NCI-H1105 (cell line): ENCODE measurements around the gene ANXA2.

Experiments
- DNase-seq: peaks from one replicate; lab custom pipeline; 2025; lab: John Stamatoyannopoulos, UW

Gene ANXA2

GRCh38 chr15:60370105-60370868 lies 27.5 kb downstream of the ANXA2 start:
- DNase-seq = no peak

DNA sequence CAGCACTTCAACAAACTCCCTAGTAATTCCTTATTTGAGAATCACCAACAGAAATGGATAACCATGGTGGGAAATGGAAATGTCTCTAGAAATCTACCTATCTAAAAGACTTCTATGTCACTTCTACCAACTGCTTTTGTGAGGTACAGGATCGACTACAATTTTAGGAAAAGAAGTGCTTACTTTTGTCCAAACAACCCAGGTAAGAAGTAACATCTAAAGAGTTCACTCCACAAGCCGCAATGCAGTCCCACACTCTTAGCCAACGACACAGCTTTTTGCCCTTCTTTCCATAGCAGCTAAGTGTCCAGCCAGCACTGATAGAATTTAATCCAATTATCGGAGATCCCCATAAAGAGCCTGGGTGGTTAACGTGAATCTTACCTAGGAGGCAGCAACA lies 28.1 kb downstream of the ANXA2 start:
- no peak for DNase-seq

DNA sequence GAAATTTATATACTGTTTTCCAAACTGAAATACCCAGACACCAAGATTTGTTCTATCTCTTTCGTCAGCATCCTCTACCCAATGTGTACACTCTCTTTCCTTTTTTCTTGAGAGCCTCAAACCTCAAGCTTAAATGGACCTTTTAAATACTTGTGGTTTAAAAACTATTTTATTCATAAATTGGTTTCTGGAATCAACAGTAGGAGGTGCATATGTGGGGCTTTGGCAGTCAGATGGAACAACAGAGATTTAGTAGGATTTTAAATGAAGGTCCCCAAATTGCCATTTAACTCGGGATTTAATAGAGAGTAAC lies 33.2 kb downstream of the ANXA2 start:
- no peak for DNase-seq

DNA sequence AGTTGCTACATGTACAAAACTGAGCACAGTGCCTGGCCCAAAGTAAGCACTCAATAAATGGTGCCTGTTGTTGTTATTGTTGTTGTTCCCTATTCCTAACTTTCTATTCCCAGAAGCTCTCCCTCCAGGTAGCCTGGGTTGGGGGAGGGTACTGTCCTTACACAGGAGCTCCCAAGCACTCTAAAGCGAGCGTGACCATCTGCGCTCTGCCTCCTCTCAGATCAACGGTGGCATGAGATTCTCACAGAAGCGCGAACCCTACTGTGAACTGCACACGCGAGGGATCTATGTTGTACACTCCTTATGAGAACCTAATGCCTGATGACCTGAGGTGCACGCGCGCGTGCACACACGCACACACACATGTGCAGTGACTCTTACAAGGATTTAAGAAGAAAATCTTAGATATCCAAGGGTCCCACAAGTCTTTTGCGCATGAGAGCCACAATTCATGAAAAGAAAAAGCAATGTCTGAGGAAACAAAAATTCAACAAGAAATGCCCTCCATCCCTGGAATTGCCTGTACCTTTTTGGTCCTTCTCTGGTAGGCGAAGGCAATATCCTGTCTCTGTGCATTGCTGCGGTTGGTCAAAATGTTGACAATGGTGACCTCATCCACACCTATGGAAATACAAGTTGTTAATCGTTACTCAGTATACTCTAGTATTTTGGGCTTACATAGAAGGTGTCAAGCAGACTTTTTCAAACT lies 33.7 kb downstream of the ANXA2 start:
- DNase-seq = no peak

- no peak for DNase-seq
These were observed 34.7 kb downstream of the ANXA2 start for GRCh38 chr15:60363087-60363549.

DNA sequence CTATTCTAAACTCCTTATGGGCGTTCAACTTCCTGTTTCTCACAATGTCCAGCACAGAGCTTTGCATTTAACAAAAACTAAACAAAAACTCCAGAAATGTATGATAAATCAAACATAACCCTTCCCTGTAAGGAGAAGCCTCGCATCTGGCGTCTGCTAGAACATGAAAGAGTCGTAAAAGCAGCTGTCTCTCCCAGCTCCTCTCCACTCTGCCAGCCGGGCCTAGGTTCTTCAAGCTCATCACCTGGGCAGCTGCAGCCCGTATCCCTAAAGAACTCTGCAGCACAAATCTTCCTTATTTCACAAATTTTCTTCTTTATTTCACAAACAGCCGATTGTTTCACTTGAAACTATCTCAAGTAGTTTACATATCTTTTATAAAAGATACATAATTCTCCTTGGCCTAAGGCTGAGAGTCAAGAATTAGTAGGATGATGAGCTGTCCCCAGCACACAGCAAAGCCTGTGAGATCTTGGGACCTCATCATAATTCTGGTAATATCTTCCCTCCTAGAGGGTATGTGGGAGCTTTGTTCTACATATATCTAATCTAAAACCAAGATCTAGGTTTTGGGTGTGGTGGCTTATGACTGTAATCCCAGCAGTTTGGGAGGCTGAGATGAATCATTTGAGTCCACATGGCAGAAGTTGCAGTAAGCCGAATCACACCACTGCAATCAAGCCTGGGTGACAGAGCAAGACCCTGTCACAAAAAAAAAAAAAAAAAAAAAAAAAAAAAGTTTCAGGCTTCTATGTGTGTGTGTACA lies 35.3 kb downstream of the ANXA2 start:
- DNase-seq = no peak

DNA sequence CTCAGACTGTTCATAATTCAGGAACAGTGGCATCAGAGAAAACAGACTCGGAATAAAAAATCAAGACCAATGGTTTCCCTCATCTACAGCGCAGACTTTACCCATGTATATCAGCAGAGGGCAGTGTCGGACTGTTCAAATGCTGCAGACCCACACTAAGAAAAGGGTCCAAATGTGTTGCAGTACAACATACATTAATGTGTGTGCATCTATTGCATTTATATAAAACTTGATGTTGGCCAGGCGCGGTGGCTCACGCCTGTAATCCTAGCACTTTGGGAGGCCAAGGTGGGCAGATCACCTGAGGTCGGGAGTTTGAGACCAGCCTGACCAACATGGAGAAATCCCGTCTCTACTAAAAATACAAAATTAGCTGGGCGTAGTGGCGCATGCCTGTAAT lies 38.0 kb downstream of the ANXA2 start:
- peak; percentile 78 for DNase-seq

- DNase-seq = peak; percentile 99
These were observed 38.7 kb downstream of the ANXA2 start for GRCh38 chr15:60358935-60359682.

GRCh38 chr15:60356832-60357231 lies 41.0 kb downstream of the ANXA2 start:
- no peak for DNase-seq

DNA sequence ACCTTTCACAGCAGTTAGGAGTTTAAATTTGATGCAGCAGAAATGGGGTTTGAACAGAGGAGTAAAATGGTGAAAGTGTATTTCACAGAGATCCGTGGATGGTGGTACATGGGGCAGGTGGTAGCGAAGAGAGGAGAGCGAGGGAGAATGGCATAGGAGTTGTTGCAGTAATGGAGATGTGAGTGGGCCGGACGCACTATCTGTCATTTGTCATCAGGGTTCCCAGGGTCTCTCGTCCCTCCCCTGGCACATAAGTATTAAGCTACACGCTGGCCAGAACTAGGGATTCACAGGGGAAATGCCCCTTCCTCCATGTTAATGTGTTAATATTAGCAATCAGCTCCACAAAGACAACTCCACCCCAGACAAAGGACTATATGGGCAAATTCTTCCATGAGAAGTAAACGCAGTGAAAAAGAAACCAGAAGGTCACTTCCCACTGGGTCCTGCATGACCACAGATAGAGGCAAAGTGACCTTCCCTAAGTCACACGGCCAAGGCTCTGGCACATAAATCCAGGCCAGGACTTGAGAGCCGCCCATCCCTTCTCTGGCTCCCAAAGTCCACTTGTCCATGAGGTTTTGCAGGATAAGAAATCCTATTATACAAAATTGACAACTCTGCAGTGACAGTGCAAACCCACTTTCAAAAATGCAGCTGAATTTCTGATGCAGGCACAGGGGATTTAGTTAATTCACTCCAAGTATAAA lies 42.5 kb downstream of the ANXA2 start:
- no peak for DNase-seq

GRCh38 chr15:60353245-60353920 lies 44.4 kb downstream of the ANXA2 start:
- no peak for DNase-seq

GRCh38 chr15:60352525-60352924 lies 45.3 kb downstream of the ANXA2 start:
- DNase-seq = no peak

GRCh38 chr15:60351066-60351465 lies 46.7 kb downstream of the ANXA2 start:
- peak; percentile 87 for DNase-seq

DNA sequence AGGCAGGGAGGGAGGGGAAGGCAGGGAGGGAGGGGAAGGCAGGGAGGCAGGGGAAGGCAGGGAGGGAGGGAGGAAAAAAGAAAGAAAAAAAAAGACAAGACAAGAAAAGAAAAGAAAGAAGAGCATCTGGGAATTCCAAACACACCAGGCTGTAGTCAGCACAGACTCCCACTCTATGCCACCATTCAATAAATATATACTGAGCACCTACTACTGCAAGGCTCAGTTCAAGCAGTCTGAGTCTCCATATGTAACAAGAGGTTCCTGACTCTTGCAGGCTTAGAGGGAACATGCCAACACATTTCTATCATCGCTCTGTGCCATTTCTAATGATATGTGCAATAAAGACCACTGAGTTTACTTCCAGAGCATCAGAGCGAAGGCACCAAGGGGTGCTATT lies 47.7 kb downstream of the ANXA2 start:
- no peak for DNase-seq

- no peak for DNase-seq
These were observed 48.2 kb downstream of the ANXA2 start for GRCh38 chr15:60349589-60349988.

DNA sequence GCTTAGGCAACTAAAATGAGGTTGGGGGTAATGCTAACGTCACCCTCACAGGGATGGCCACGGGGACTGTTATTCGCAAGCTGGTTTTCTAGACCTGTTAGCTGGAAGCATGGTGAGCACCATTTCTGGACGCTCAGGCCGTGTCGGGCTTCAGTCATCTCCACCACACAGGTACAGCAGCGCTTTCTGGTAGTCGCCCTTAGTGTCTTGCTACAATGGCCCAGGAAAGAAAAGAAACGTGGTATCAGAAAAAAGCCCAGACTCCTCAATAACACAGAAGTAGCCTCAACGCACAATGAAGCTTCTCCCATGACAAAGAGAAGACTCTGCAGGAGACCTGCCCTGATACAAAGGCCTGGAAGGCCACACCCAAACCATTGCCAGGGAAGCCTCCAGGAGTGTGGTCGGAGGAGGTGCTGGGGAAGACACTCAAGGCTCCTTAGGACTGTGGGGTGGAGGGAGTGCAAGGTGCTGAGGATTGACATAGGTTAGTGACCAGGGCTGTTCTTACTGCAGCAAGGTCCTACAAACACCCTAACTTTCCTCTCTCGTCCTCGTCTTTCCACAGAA lies 50.2 kb downstream of the ANXA2 start:
- DNase-seq = no peak

DNA sequence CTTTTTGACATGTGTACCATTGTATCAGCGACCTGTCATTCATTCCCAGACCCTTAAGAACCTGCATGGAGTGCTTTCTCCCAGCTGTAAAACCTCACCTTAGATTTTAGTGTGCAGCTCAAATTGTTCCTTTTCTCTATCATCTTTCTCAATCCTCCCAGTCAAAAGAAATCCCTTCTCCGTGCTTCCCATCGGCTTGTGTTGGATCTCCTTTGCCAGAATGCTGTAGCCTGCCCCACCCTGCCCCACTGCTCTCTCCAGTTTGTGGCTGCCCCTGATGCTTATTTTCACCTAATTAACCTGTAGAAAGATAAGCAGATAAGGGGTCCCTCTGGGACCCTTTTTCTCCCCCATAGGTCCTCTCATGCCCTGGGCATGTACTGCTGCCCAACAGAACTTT lies 51.1 kb downstream of the ANXA2 start:
- DNase-seq = no peak

- no peak for DNase-seq
These were observed 51.7 kb downstream of the ANXA2 start for GRCh38 chr15:60346077-60346476.

- no peak for DNase-seq
These were observed 52.2 kb downstream of the ANXA2 start for GRCh38 chr15:60345598-60345997.

DNA sequence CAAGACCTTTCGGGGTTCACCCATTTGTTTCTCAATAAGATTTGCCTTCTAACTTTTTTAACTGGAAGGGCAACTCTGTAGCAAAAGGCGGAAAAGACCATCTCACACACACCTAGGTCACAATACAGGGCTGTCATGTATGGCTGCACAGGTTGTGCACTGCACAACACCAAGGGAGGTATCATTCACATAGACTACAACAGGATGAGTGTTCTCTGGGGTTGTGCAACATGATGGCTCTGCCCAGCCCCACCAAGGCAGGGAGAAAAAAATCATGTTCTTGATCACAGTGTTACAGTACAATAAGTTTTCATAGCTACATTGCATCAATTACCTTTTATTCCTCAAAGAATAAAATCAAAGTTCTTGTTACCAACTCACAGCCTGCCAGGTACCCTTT lies 52.8 kb downstream of the ANXA2 start:
- DNase-seq = no peak

- DNase-seq = no peak
These were observed 53.3 kb downstream of the ANXA2 start for GRCh38 chr15:60344461-60344860.
